BLaER1 treated with 17β-estradiol and CSF1 and Interleukin-3, amounts not matched to agents 10 nM and 100 nM (cell line): ENCODE data around the gene TMEM235.

Experiments
- H3K27ac ChIP-seq, 11 experiments: shearing (Covaris generic); formaldehyde crosslinking; 2 replicates each; pipeline ENCODE4 v1.8.1; 2022
- H3K27me3 ChIP-seq, 11 experiments: shearing (Covaris generic); formaldehyde crosslinking; 2 replicates each; pipeline ENCODE4 v1.8.1; 2022
- H3K36me3 ChIP-seq, 11 experiments: shearing (Covaris generic); formaldehyde crosslinking; 2 replicates each; pipeline ENCODE4 v1.8.1; 2022
- H3K4me1 ChIP-seq, 10 experiments: shearing (Covaris generic); formaldehyde crosslinking; 2 replicates each; pipeline ENCODE4 v1.8.1; 2022
- H3K4me2 ChIP-seq, 11 experiments: shearing (Covaris generic); formaldehyde crosslinking; 2 replicates each; pipeline ENCODE4 v1.8.1; 2022
- H3K4me3 ChIP-seq, 10 experiments: shearing (Covaris generic); formaldehyde crosslinking; 2 replicates each; pipeline ENCODE4 v1.8.1; 2022
- H3K9ac ChIP-seq, 11 experiments: shearing (Covaris generic); formaldehyde crosslinking; 2 replicates each; pipeline ENCODE4 v1.8.1; 2022
- H3K9me3 ChIP-seq, 11 experiments: shearing (Covaris generic); formaldehyde crosslinking; replicated peaks in 1 of 11; 2 replicates each; pipeline ENCODE4 v1.8.1; 2022
- H4K20me1 ChIP-seq, 11 experiments: shearing (Covaris generic); formaldehyde crosslinking; 2 replicates each; pipeline ENCODE4 v1.8.1; 2022
- Cebpa-rat ChIP-seq, 11 experiments: shearing (Covaris generic); IDR thresholded peaks; 2 replicates each; pipeline ENCODE4 v1.8.1; 2022

Gene TMEM235

GRCh38 chr17:78239489-78239931 lies 8.1 kb downstream of the TMEM235 start:
- no peaks in the 10 kb centered on the region for H3K36me3 ChIP-seq
- no peaks in the 10 kb centered on the region; a peak in 1 of 22 replicates for H4K20me1 ChIP-seq
- TF ChIP-seq Cebpa-rat (IDR thresholded peaks at IDR 0.05) = no peak
- peak overlapping the region; percentile 16 to 88 (median 77); a peak in 19 of 22 replicates for H3K4me2 ChIP-seq
- no peaks in the 10 kb centered on the region for H3K27me3 ChIP-seq
- peaks cover 19 to 99% (median 87%) of the 10 kb centered on the region in 10 experiments for H3K4me1 ChIP-seq
- H3K9ac ChIP-seq = peak overlapping the region in 1 of 11 experiments; percentile 25; a peak in 2 of 22 replicates
- H3K9me3 ChIP-seq = no peaks in the 10 kb centered on the region
- H3K4me3 ChIP-seq = no peak overlapping the region
- H3K27ac ChIP-seq = peak overlapping the region in 3 of 11 experiments; percentile 21 to 90 (median 84); a peak in 3 of 22 replicates

GRCh38 chr17:78240012-78240655 lies 8.7 kb downstream of the TMEM235 start:
- Histone ChIP-seq H3K9ac (0 out of 22 replicates have a peak overlapping the region, but pooled peaks of 1 of the 11 experiments have one; percentile 73), H3K4me2 (peak overlapping the region in 8 of 11 experiments; percentile 43 to 88 (median 79); a peak in 14 of 22 replicates), H3K27me3 (no peaks in the 10 kb centered on the region), H3K4me1 (peaks cover 19 to 93% (median 81%) of the 10 kb centered on the region in 10 experiments), H3K9me3 (peaks cover 0 to under 1% (median 0%) of the 10 kb centered on the region in 11 experiments; a peak in 2 of 22 replicates), H3K27ac (peak overlapping the region in 4 of 11 experiments; percentile 5 to 90 (median 52); a peak in 5 of 22 replicates), H4K20me1 (no peaks in the 10 kb centered on the region; a peak in 1 of 22 replicates), H3K36me3 (no peaks in the 10 kb centered on the region), H3K4me3 (no peak overlapping the region)
- TF ChIP-seq Cebpa-rat (IDR thresholded peaks at IDR 0.05) = no peak

DNA sequence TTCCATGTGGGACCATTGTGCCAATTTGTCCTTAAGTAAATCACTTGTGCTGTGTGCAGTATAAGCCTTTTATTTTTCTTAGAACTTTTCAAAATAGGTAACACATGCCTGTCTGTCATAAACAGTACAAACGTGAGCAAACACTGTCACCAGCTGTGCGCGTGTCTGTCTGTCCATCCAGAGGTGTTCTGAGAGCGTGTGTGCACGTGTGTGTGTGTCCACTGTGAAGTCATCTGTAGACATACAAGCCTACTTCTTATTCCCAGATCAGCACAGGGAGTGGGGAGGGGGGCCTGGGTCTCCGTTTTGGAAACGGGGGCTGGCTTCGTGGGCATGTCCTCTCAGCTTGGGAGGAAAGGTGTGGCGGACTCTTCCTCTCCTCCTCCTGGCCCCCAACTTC lies 9.4 kb downstream of the TMEM235 start:
- TF ChIP-seq Cebpa-rat (IDR thresholded peaks at IDR 0.05) = no peak
- Histone ChIP-seq H3K9ac (peak overlapping the region in 2 of 11 experiments; percentile 73 to 77; a peak in 2 of 22 replicates), H3K4me3 (no peak overlapping the region), H3K36me3 (no peaks in the 10 kb centered on the region), H3K9me3 (peaks cover 0 to 8% (median 4%) of the 10 kb centered on the region in 11 experiments; a peak in 8 of 22 replicates), H3K27me3 (no peaks in the 10 kb centered on the region), H4K20me1 (no peaks in the 10 kb centered on the region; a peak in 1 of 22 replicates), H3K4me2 (peak overlapping the region in 7 of 11 experiments; percentile 63 to 85 (median 81); a peak in 13 of 22 replicates), H3K4me1 (peaks cover 19 to 86% (median 76%) of the 10 kb centered on the region in 10 experiments), H3K27ac (peak overlapping the region in 7 of 11 experiments; percentile 74 to 90 (median 84); a peak in 11 of 22 replicates)

DNA sequence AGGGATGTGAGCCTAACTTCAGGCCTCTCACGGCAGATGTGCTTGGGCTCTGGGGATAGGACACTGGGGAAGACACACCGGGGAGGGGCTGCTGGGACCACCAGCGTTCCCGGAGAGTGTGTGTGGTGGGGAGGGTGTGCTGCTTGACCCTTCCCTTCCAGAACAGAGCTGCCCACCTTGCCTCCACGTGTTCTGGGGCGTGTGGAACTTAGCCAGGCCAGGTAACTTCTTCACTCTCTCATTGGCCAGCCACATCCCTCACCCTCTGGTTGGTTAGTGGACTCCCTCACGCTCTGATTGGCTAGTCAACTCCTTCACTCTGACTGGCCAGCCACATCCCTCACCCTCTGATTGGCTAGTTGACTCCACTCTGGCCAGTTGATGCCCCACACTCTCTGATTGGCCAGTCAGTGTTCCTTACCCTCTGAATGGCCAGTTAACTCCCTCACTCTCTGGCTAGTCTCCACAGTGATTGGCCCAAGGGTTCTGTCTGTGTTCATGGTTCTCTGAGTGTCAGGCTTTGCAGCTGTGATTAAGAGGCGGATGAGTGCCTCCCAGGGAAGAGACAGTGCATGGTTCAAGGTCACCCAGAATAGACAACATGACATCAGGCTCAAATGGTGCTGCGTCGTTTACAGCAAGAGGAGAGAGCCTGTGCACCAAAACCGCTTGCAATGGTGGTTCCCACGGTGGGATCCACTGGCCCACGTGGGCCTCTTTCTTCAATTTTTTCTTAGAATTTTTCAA lies 10.0 kb downstream of the TMEM235 start:
- peak overlapping the region in 9 of 11 experiments; percentile 73 to 90 (median 82); a peak in 18 of 22 replicates for H3K27ac ChIP-seq
- H3K27me3 ChIP-seq = no peaks in the 10 kb centered on the region
- peaks cover 0 to 11% (median 5%) of the 10 kb centered on the region in 11 experiments; a peak in 8 of 22 replicates for H3K9me3 ChIP-seq
- peaks cover 19 to 84% (median 74%) of the 10 kb centered on the region in 10 experiments for H3K4me1 ChIP-seq
- H3K9ac ChIP-seq = peak overlapping the region in 9 of 11 experiments; percentile 32 to 77 (median 63); a peak in 13 of 22 replicates
- H4K20me1 ChIP-seq = no peaks in the 10 kb centered on the region; a peak in 1 of 22 replicates
- H3K4me2 ChIP-seq = peak overlapping the region; percentile 63 to 85 (median 77)
- no peak for TF ChIP-seq Cebpa-rat (IDR thresholded peaks at IDR 0.05)
- no peak overlapping the region for H3K4me3 ChIP-seq
- H3K36me3 ChIP-seq = no peaks in the 10 kb centered on the region

- TF ChIP-seq Cebpa-rat (IDR thresholded peaks at IDR 0.05) = no peak
- Histone ChIP-seq H3K4me2 (peak overlapping the region; percentile 63 to 85 (median 77)), H3K9me3 (peaks cover 0 to 11% (median 5%) of the 10 kb centered on the region in 11 experiments; a peak in 8 of 22 replicates), H3K4me3 (no peak overlapping the region), H3K36me3 (no peaks in the 10 kb centered on the region), H3K27ac (peak overlapping the region in 10 of 11 experiments; percentile 49 to 90 (median 80); a peak in 20 of 22 replicates), H3K9ac (peak overlapping the region in 10 of 11 experiments; percentile 40 to 77 (median 60); a peak in 17 of 22 replicates), H4K20me1 (no peaks in the 10 kb centered on the region; a peak in 1 of 22 replicates), H3K27me3 (no peaks in the 10 kb centered on the region), H3K4me1 (peaks cover 19 to 76% (median 69%) of the 10 kb centered on the region in 10 experiments)
Measured at GRCh38 chr17:78242024-78242742, 10.8 kb downstream of the TMEM235 start.

- Histone ChIP-seq H3K4me1 (peaks cover 31 to 53% (median 44%) of the 10 kb centered on the region in 10 experiments), H3K27me3 (peaks cover 0 to under 1% (median 0%) of the 10 kb centered on the region in 11 experiments; a peak in 2 of 22 replicates), H4K20me1 (no peaks in the 10 kb centered on the region), H3K4me3 (no peak overlapping the region), H3K9ac (no peak overlapping the region), H3K9me3 (peaks cover 0 to 11% (median 5%) of the 10 kb centered on the region in 11 experiments; a peak in 8 of 22 replicates), H3K36me3 (no peaks in the 10 kb centered on the region), H3K27ac (no peak overlapping the region), H3K4me2 (no peak overlapping the region)
- TF ChIP-seq Cebpa-rat (IDR thresholded peaks at IDR 0.05) = no peak
Measured at GRCh38 chr17:78247304-78247703, 15.9 kb downstream of the TMEM235 start.

DNA sequence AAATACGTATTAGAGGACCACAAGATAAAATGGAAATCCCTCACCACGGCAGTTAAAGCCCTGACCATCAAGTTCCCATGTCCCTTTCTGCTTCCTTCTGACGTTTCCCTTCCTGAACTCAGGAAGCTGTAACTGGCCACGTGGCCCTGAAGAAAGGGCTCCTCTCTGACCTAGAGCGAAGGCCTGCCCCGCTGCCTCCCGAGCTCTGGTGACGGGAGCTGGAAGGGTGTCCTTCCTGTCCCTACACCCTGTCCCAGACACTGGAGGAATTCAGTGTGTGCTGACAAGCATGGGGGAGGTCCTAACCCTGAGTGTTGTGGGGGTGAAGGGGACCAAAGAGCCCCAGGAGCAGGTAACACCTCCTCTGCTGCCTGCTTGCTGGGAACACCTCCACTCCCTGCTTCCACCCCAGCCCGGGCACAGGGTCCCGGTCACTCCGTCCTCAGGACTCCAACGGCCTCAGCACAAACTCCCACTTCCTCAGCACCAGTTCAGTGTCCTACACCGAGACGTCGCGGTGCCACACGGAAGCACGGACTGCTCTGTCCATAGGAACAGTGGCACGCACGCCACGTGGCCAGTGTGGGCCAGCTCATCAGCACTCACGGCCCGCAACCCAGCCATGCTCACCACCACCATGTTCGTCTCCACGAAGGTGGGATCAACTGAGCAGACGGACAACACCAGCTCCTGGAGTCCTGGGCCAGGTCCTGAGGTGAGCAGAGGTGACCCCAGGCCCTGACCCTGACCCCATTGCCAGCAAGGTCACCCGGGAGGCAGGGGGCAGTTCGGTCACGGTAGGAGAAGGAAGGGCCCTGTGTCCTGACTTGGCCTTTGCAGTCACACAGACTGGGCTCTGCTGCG lies 16.9 kb downstream of the TMEM235 start:
- Histone ChIP-seq H3K27me3 (peaks cover 0 to 5% (median 0%) of the 10 kb centered on the region in 11 experiments; a peak in 5 of 22 replicates), H3K36me3 (no peaks in the 10 kb centered on the region), H4K20me1 (no peaks in the 10 kb centered on the region), H3K9me3 (peaks cover 0 to 11% (median 5%) of the 10 kb centered on the region in 11 experiments; a peak in 8 of 22 replicates), H3K27ac (no peak overlapping the region; a peak in 1 of 22 replicates), H3K4me3 (no peak overlapping the region), H3K9ac (peak overlapping the region in 2 of 11 experiments; percentile 14 to 37; a peak in 2 of 22 replicates), H3K4me2 (peak overlapping the region in 5 of 11 experiments; percentile 10 to 55 (median 13); a peak in 3 of 22 replicates), H3K4me1 (peaks cover 27 to 53% (median 43%) of the 10 kb centered on the region in 10 experiments)
- TF ChIP-seq Cebpa-rat (IDR thresholded peaks at IDR 0.05) = no peak
